CD1c-positive myeloid dendritic cell (primary cell): Measurements from ENCODE around the gene C7orf57.
A peak's percentile ranks its signal among the peaks of the same experiment; 100 is the strongest.
"Not testable (repeated sequence)": the region's sequence is repeated elsewhere in the genome, so short reads cannot be mapped to it uniquely, and the experiment has no call there.

Source experiments
- DNase-seq: peaks from one replicate; pipeline ENCODE4 v3.0.0-alpha.2; 2016; ENCODE audit errors: extremely low spot score

Gene C7orf57

GRCh38 chr7:48035967-48036478 lies 680 bp downstream of the C7orf57 start:
- DNase-seq: peak; percentile 49

GRCh38 chr7:48038815-48039506 lies 3.6 kb downstream of the C7orf57 start:
- no peak for DNase-seq

- no peak for DNase-seq
These were observed 5.8 kb downstream of the C7orf57 start for GRCh38 chr7:48040944-48041652.

GRCh38 chr7:48041653-48041970 lies 6.3 kb downstream of the C7orf57 start:
- DNase-seq: peak; percentile 58

GRCh38 chr7:48042216-48042615 lies 6.9 kb downstream of the C7orf57 start:
- no peak for DNase-seq

GRCh38 chr7:48042636-48043035 lies 7.3 kb downstream of the C7orf57 start:
- DNase-seq: peak; percentile 51

- no peak for DNase-seq
These were observed 9.9 kb downstream of the C7orf57 start for GRCh38 chr7:48045195-48045765.

- no peak for DNase-seq
These were observed 11.1 kb downstream of the C7orf57 start for GRCh38 chr7:48046458-48046857.

- DNase-seq: no peak
These were observed 12.8 kb downstream of the C7orf57 start for GRCh38 chr7:48048113-48048512.

GRCh38 chr7:48049850-48050249 lies 14.5 kb downstream of the C7orf57 start:
- DNase-seq: peak; percentile 89

- peak; percentile 68 for DNase-seq
These were observed 17.4 kb downstream of the C7orf57 start for GRCh38 chr7:48052748-48053147.

- no peak for DNase-seq
These were observed 18.4 kb downstream of the C7orf57 start for GRCh38 chr7:48053736-48054135.

GRCh38 chr7:48058990-48059389 lies 23.6 kb downstream of the C7orf57 start:
- DNase-seq: peak; percentile 43

- DNase-seq: no peak
These were observed 24.4 kb downstream of the C7orf57 start for GRCh38 chr7:48059706-48060105.

GRCh38 chr7:48063985-48064384 lies 28.6 kb downstream of the C7orf57 start:
- DNase-seq: no peak

GRCh38 chr7:48067475-48067874 lies 32.1 kb downstream of the C7orf57 start:
- no peak for DNase-seq

- peak; percentile 76 for DNase-seq
These were observed 38.9 kb downstream of the C7orf57 start for GRCh38 chr7:48074204-48074654.

- no peak for DNase-seq
These were observed 42.1 kb downstream of the C7orf57 start for GRCh38 chr7:48077423-48077822.

GRCh38 chr7:48078470-48078869 lies 43.1 kb downstream of the C7orf57 start:
- DNase-seq: no peak

- DNase-seq: not testable (repeated sequence)
These were observed 47.0 kb downstream of the C7orf57 start for GRCh38 chr7:48082378-48082777.

GRCh38 chr7:48083114-48083830 lies 47.9 kb downstream of the C7orf57 start:
- DNase-seq: no peak

- DNase-seq: peak; percentile 89
These were observed 49.5 kb downstream of the C7orf57 start for GRCh38 chr7:48084727-48085432.
